ENCODE results near the gene HAAO. TPM values are rescaled to one million over a fixed set of nuclear protein-coding genes. Genes with fewer than 3 reads are reported as not detected.

HAAO gene
- total and polyA plus RNA-seq, 9 donors: 6.2 to 33.0 (median 26.1) TPM

GRCh38 chr2:42775186-42775585 is 17.2 kb downstream of the HAAO start:
- H3K4me3 ChIP-seq: no peak overlapping the region
- TF ChIP-seq CTCF (IDR thresholded peaks at IDR 0.05): no peak
- no peak for TF ChIP-seq EP300 (IDR thresholded peaks at IDR 0.05)
- no peak for TF ChIP-seq POLR2A (IDR thresholded peaks at IDR 0.05)
- intact Hi-C loops (cut with DNase I): no loop called here

GRCh38 chr2:42771546-42772153 is 20.7 kb downstream of the HAAO start:
- H3K27me3 ChIP-seq: no peaks in the 10 kb centered on the region
- peak in 2 of 5 donors; percentile 15 to 20 for DNase-seq
- TF ChIP-seq POLR2A (IDR thresholded peaks at IDR 0.05): no peak
- TF ChIP-seq CTCF (IDR thresholded peaks at IDR 0.05): no peak
- TF ChIP-seq EP300 (IDR thresholded peaks at IDR 0.05): no peak
- WGBS, 3 donors: 87 to 94% (median 94%) methylated on average over 4 to 5 of the region's 5 CpGs
- intact Hi-C loops (cut with DNase I): no loop called here
- H3K4me1 ChIP-seq (ENCODE audit: insufficient read depth): no peaks in the 10 kb centered on the region
- no peaks in the 10 kb centered on the region for H3K36me3 ChIP-seq
- H3K9me3 ChIP-seq: no peaks in the 10 kb centered on the region
- H3K4me3 ChIP-seq: no peak overlapping the region
- H3K27ac ChIP-seq: no peak overlapping the region

More at GRCh38 chr2:42775186-42775585, 17.2 kb downstream of the HAAO start:
- Histone ChIP-seq H3K27me3 (no peaks in the 10 kb centered on the region), H3K9me3 (no peaks in the 10 kb centered on the region), H3K36me3 (no peaks in the 10 kb centered on the region), H3K4me1 (ENCODE audit: insufficient read depth) (no peaks in the 10 kb centered on the region), H3K27ac (peak overlapping the region in 1 of 2 donors; percentile 25)
- WGBS, 3 donors: 29 to 55% (median 40%) methylated on average over 2 of the region's 2 CpGs
- DNase-seq: no peak

- WGBS, 3 donors: 65 to 73% (median 71%) methylated on average over 19 of the region's 19 CpGs
- TF ChIP-seq CTCF (IDR thresholded peaks at IDR 0.05) (peak in 2 of 3 donors; percentile 12 to 30), POLR2A (IDR thresholded peaks at IDR 0.05) (no peak)
- peak in 3 of 5 donors; percentile 28 to 41 (median 38) for DNase-seq
Measured at GRCh38 chr2:42770288-42771131, 21.9 kb downstream of the HAAO start.

GRCh38 chr2:42769583-42770287 is 22.6 kb downstream of the HAAO start:
- peak in 1 of 5 donors; percentile 11 for DNase-seq
- 92 to 94% (median 93%) methylated on average over 10 of the region's 10 CpGs for WGBS, 3 donors
- no peaks in the 10 kb centered on the region for H3K27me3 ChIP-seq
- no peak for TF ChIP-seq CTCF (IDR thresholded peaks at IDR 0.05)
- no peak for TF ChIP-seq EP300 (IDR thresholded peaks at IDR 0.05)
- TF ChIP-seq POLR2A (IDR thresholded peaks at IDR 0.05): no peak
- no peaks in the 10 kb centered on the region for H3K36me3 ChIP-seq
- intact Hi-C loops (cut with DNase I): no loop called here
- H3K4me3 ChIP-seq: no peak overlapping the region
- no peaks in the 10 kb centered on the region for H3K9me3 ChIP-seq
- H3K4me1 ChIP-seq (ENCODE audit: insufficient read depth): no peaks in the 10 kb centered on the region
- H3K27ac ChIP-seq: no peak overlapping the region

More at GRCh38 chr2:42770288-42771131, 21.9 kb downstream of the HAAO start:
- intact Hi-C loops (cut with DNase I): no loop called here
- Histone ChIP-seq H3K27ac (peak overlapping the region in 1 of 2 donors; percentile 27), H3K27me3 (no peaks in the 10 kb centered on the region), H3K9me3 (no peaks in the 10 kb centered on the region), H3K4me3 (no peak overlapping the region), H3K36me3 (no peaks in the 10 kb centered on the region), H3K4me1 (ENCODE audit: insufficient read depth) (no peaks in the 10 kb centered on the region)

All from ovary (tissue), 9 donors.